Muscle layer of duodenum (tissue), 2 donors: ENCODE measurements around the gene BCAS3.
"Not testable (repeated sequence)": the region's sequence is repeated elsewhere in the genome, so short reads cannot be mapped to it uniquely, and the experiment has no call there.

Experiments used
- H3K27ac ChIP-seq: one replicate; pipeline ENCODE4 v1.7.0; 2013; ENCODE audit warnings: mild to moderate bottlenecking, low read length
- H3K27me3 ChIP-seq: one replicate; pipeline ENCODE4 v1.7.0; 2013; ENCODE audit warnings: low read depth, mild to moderate bottlenecking, control low read depth, low read length
- H3K36me3 ChIP-seq, 2 donors: one replicate each; pipeline ENCODE4 v1.7.0; 2013; ENCODE audit warnings: low read length in 2 of 2, control low read depth in 1 of 2, mild to moderate bottlenecking in 1 of 2; ENCODE audit not compliant: insufficient read depth in 2 of 2, control insufficient read depth in 1 of 2
- H3K4me1 ChIP-seq, 2 donors: one replicate each; pipeline ENCODE4 v1.7.0; 2013; ENCODE audit warnings: low read length in 2 of 2, mild to moderate bottlenecking in 2 of 2, control low read depth in 1 of 2, moderate library complexity in 1 of 2; ENCODE audit not compliant: insufficient read depth in 2 of 2, control insufficient read depth in 1 of 2
- H3K4me3 ChIP-seq, 2 donors: one replicate each; pipeline ENCODE4 v1.7.0; 2013; ENCODE audit warnings: low read length in 2 of 2, low read depth in 1 of 2, mild to moderate bottlenecking in 1 of 2
- H3K9me3 ChIP-seq, 2 donors: one replicate each; pipeline ENCODE4 v1.7.0; 2013; ENCODE audit warnings: low read length in 2 of 2, control low read depth in 1 of 2, mild to moderate bottlenecking in 1 of 2; ENCODE audit not compliant: control insufficient read depth in 1 of 2
- donor health status: healthy.

Gene BCAS3

GRCh38 chr17:61235827-61236197 lies 558.2 kb downstream of the BCAS3 start:
- Histone ChIP-seq H3K27ac (no peak overlapping the region), H3K4me3 (no peak overlapping the region), H3K27me3 (no peaks in the 10 kb centered on the region), H3K4me1 (peaks cover 0 to 4% of the 10 kb centered on the region in 2 donors), H3K36me3 (no peaks in the 10 kb centered on the region), H3K9me3 (no peaks in the 10 kb centered on the region)

- Histone ChIP-seq H3K4me1 (peaks cover 0 to 4% of the 10 kb centered on the region in 2 donors), H3K9me3 (no peaks in the 10 kb centered on the region), H3K4me3 (no peak overlapping the region), H3K27ac (no peak overlapping the region), H3K36me3 (no peaks in the 10 kb centered on the region), H3K27me3 (no peaks in the 10 kb centered on the region)
Observed at GRCh38 chr17:61237275-61237674, 559.6 kb downstream of the BCAS3 start.

GRCh38 chr17:61238455-61238933 lies 560.8 kb downstream of the BCAS3 start:
- H3K27me3 ChIP-seq = no peaks in the 10 kb centered on the region
- no peaks in the 10 kb centered on the region for H3K9me3 ChIP-seq
- H3K4me1 ChIP-seq = peaks cover 0 to 4% of the 10 kb centered on the region in 2 donors
- H3K4me3 ChIP-seq = no peak overlapping the region
- no peaks in the 10 kb centered on the region for H3K36me3 ChIP-seq
- H3K27ac ChIP-seq = no peak overlapping the region

- H3K4me1 ChIP-seq = peaks cover 0 to 4% of the 10 kb centered on the region in 2 donors
- H3K27me3 ChIP-seq = no peaks in the 10 kb centered on the region
- no peaks in the 10 kb centered on the region for H3K36me3 ChIP-seq
- no peaks in the 10 kb centered on the region for H3K9me3 ChIP-seq
- H3K4me3 ChIP-seq = no peak overlapping the region
- no peak overlapping the region for H3K27ac ChIP-seq
Observed at GRCh38 chr17:61239327-61239726, 561.7 kb downstream of the BCAS3 start.

- Histone ChIP-seq H3K4me1 (peaks cover 0 to 4% of the 10 kb centered on the region in 2 donors), H3K27me3 (no peaks in the 10 kb centered on the region), H3K9me3 (no peaks in the 10 kb centered on the region), H3K36me3 (no peaks in the 10 kb centered on the region), H3K4me3 (no peak overlapping the region), H3K27ac (no peak overlapping the region)
Observed at GRCh38 chr17:61239953-61240352, 562.3 kb downstream of the BCAS3 start.

- Histone ChIP-seq H3K4me3 (no peak overlapping the region), H3K4me1 (no peaks in the 10 kb centered on the region), H3K9me3 (no peaks in the 10 kb centered on the region), H3K27me3 (no peaks in the 10 kb centered on the region), H3K27ac (no peak overlapping the region), H3K36me3 (no peaks in the 10 kb centered on the region)
Observed at GRCh38 chr17:61240851-61241468, 563.3 kb downstream of the BCAS3 start.

GRCh38 chr17:61244988-61245387 lies 567.3 kb downstream of the BCAS3 start:
- not testable (repeated sequence) for H3K27ac ChIP-seq, H3K4me3 ChIP-seq, H3K36me3 ChIP-seq, H3K27me3 ChIP-seq, H3K9me3 ChIP-seq
- peaks cover 7 to 12% of the 10 kb centered on the region in 2 donors for H3K4me1 ChIP-seq

GRCh38 chr17:61245706-61246135 lies 568.1 kb downstream of the BCAS3 start:
- H3K36me3 ChIP-seq = no peaks in the 10 kb centered on the region
- no peaks in the 10 kb centered on the region for H3K9me3 ChIP-seq
- H3K27me3 ChIP-seq = no peaks in the 10 kb centered on the region
- H3K4me3 ChIP-seq = no peak overlapping the region
- H3K4me1 ChIP-seq = peaks cover 14 to 19% of the 10 kb centered on the region in 2 donors
- H3K27ac ChIP-seq = no peak overlapping the region

GRCh38 chr17:61247439-61247838 lies 569.8 kb downstream of the BCAS3 start:
- Histone ChIP-seq H3K27me3 (no peaks in the 10 kb centered on the region), H3K4me3 (no peak overlapping the region), H3K36me3 (no peaks in the 10 kb centered on the region), H3K27ac (no peak overlapping the region), H3K9me3 (no peaks in the 10 kb centered on the region), H3K4me1 (peaks cover 22 to 23% of the 10 kb centered on the region in 2 donors)

GRCh38 chr17:61248399-61248798 lies 570.7 kb downstream of the BCAS3 start:
- peaks cover 23 to 32% of the 10 kb centered on the region in 2 donors for H3K4me1 ChIP-seq
- H3K27ac ChIP-seq = no peak overlapping the region
- no peaks in the 10 kb centered on the region for H3K36me3 ChIP-seq
- no peaks in the 10 kb centered on the region for H3K27me3 ChIP-seq
- H3K4me3 ChIP-seq = no peak overlapping the region
- H3K9me3 ChIP-seq = no peaks in the 10 kb centered on the region

- Histone ChIP-seq H3K9me3 (no peaks in the 10 kb centered on the region), H3K27ac (no peak overlapping the region), H3K27me3 (no peaks in the 10 kb centered on the region), H3K4me1 (peaks cover 23 to 37% of the 10 kb centered on the region in 2 donors), H3K36me3 (no peaks in the 10 kb centered on the region), H3K4me3 (no peak overlapping the region)
Observed at GRCh38 chr17:61249649-61250299, 572.1 kb downstream of the BCAS3 start.
